GM18951 (cell line): ENCODE measurements around the gene GPR25.
A peak's percentile ranks its signal among the peaks of the same experiment; 100 is the strongest.

Source experiments
- POLR2A ChIP-seq: IDR thresholded peaks from 4 replicates; pipeline ENCODE4 v1.6.1; 2011; ENCODE audit warnings: mild to moderate bottlenecking; ENCODE audit not compliant: insufficient read length, insufficient read depth; ENCODE audit errors: extremely low read depth
- in situ Hi-C: fragments of 300-500 bp; cut with MboI; formaldehyde crosslinking; loops from one replicate; pipeline ENCODE4 v1.12.0; 2022; ENCODE audit warnings: low sequenced_read_pairs, mixed read lengths, inconsistent platforms; ENCODE audit not compliant: unreplicated experiment

GPR25 gene

GRCh38 chr1:200866116-200866515, 6.7 kb upstream of the GPR25 start:
- no peak for TF ChIP-seq POLR2A
- in situ Hi-C loops: no loop called here

GRCh38 chr1:200866521-200866920, 6.3 kb upstream of the GPR25 start:
- in situ Hi-C loops: no loop called here
- no peak for TF ChIP-seq POLR2A

GRCh38 chr1:200867018-200867811, 5.6 kb upstream of the GPR25 start:
- no peak for TF ChIP-seq POLR2A
- in situ Hi-C loops: no loop called here

- TF ChIP-seq POLR2A: no peak
- in situ Hi-C loops: no loop called here
These were observed 3.4 kb upstream of the GPR25 start for GRCh38 chr1:200869376-200869752.

- peak; percentile 56 for TF ChIP-seq POLR2A
- in situ Hi-C loops: no loop called here
These were observed 2.9 kb upstream of the GPR25 start for GRCh38 chr1:200869753-200870391.

GRCh38 chr1:200873116-200873670, 412 bp downstream of the GPR25 start:
- no peak for TF ChIP-seq POLR2A
- in situ Hi-C loops: no loop called here

GRCh38 chr1:200873671-200874397, 1.1 kb downstream of the GPR25 start:
- in situ Hi-C loops: no loop called here
- TF ChIP-seq POLR2A: no peak

GRCh38 chr1:200874694-200875093, 1.9 kb downstream of the GPR25 start:
- no peak for TF ChIP-seq POLR2A
- in situ Hi-C loops: no loop called here

- TF ChIP-seq POLR2A: no peak
- in situ Hi-C loops: no loop called here
These were observed 2.6 kb downstream of the GPR25 start for GRCh38 chr1:200875416-200875815.

GRCh38 chr1:200877010-200877409, 4.2 kb downstream of the GPR25 start:
- in situ Hi-C loops: no loop called here
- TF ChIP-seq POLR2A: no peak

GRCh38 chr1:200877839-200878551, 5.2 kb downstream of the GPR25 start:
- no peak for TF ChIP-seq POLR2A
- in situ Hi-C loops: no loop called here

GRCh38 chr1:200880212-200880611, 7.4 kb downstream of the GPR25 start:
- no peak for TF ChIP-seq POLR2A
- in situ Hi-C loops: no loop called here

- TF ChIP-seq POLR2A: no peak
These were observed 10.3 kb downstream of the GPR25 start for GRCh38 chr1:200883118-200883517.

More at GRCh38 chr1:200883118-200883517, 10.3 kb downstream of the GPR25 start:
- in situ Hi-C loops: no loop called here
